ENCODE measurements around the gene RNFT2. TPM values are rescaled to one million over a fixed set of nuclear protein-coding genes. Genes with fewer than 3 reads are reported as not detected.

RNFT2 gene
- total RNA-seq, 1 experiment from 2014 or later = 34.9 TPM

DNA sequence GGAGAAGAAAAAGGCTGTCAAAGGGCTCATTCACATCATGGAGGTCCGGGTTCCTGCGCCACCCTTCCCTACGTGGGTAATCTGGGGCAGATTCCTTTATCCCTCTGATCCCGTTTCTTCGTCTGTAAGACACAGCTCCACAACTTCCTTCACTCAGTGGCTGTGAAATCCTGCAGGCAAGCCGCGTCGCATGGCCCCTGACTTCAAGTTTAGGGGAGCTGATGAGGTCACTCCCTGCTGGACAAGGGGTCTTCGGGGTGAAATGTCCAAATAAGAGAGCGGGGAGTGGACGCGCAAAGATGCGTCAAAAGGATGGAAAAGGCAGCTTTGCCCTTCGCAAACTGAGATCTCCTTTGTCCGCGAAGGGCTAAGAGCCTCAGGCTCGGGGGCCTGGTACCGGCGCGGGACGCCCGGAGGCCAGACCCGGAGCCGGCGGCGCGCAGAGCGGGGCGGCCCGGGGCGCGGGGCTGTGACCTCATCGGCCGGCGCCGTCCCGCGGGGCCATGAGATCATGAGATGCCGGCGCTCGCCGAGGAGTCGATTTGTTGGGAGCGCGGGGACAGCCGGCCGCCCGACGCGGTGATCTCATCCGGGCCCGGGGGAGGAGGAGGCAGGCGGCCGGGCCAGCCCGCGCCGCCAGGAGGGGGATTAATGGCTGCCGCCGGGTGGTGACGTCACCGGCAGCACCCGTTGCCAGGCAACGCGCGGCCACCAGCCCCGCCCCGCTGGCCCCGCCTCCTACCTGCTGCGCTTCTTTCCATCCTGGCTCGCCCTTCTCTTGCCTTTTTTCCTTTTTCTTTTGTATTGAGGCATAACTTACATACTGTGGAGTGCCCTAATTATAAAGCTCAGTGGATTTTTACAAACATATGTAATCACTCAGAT lies 81.1 kb downstream of the RNFT2 start (continued):
- TF ChIP-seq SRF (IDR thresholded peaks at IDR 0.05; ENCODE audit: low read depth) (peak; percentile 90), EZH2phosphoT487 (IDR thresholded peaks at IDR 0.05; ENCODE audit: borderline replicate concordance) (no peak), ZNF274 (IDR thresholded peaks at IDR 0.05; ENCODE audit: low read depth, low read length) (no peak)
- TF ChIP-seq, protein P1, sequence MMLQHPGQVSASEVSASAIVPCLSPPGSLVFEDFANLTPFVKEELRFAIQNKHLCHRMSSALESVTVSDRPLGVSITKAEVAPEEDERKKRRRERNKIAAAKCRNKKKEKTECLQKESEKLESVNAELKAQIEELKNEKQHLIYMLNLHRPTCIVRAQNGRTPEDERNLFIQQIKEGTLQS (IDR thresholded peaks at IDR 0.05) = peak; percentile 67; the same call in 1 of the 2 replicates

DNA sequence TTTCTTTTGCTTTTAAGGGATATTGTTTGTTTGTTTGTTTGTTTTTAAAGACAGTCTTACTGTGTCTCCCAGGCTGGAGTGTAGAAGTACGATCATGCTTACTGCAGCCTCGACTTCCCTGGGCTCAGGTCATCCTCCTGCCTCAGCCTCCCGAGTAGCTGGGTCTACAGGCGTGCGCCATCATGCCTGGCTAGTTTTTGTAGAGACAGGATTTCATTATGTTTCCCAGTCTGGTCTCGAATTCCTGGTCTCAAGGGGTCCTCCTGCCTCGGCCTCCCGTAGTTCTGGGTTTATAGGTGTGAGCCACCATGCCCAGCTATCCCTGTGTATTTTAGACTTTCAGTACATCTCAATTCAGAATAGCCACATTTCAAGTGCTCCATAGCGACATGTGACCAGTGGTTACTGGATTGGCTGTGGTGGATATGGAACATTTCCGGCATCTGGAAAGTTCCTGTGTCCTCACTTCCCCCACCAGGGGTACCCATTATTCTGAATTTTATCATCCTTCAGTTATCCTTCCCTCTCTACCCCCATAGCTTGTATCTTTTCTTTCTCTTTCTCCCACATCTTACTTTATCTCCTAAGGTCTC lies 82.0 kb downstream of the RNFT2 start:
- CTCF ChIA-PET = no interaction called here
- Histone ChIP-seq H4K20me1 (ENCODE audit: insufficient read depth) (no peaks in the 10 kb centered on the region), H3K4me3 (replicated peaks in 1 of 2; ENCODE audit: low read depth in 1 of 2, low read length in 2 of 2) (peak overlapping the region in 1 of 2 experiments; percentile 87; a peak in 1 of 4 replicates), H3K36me3 (ENCODE audit: control insufficient read depth in 1 of 2, insufficient read depth in 2 of 2, low read length in 2 of 2) (no peaks in the 10 kb centered on the region; a peak in 1 of 4 replicates), H3K4me1 (ENCODE audit: control insufficient read depth in 1 of 2, insufficient read depth in 2 of 2, low read length in 2 of 2) (peaks cover 10 to 17% of the 10 kb centered on the region in 2 experiments; a peak in 3 of 4 replicates), H3K4me2 (ENCODE audit: low read length) (peak overlapping the region; percentile 88), H2AFZ (ENCODE audit: low read depth, low read length, poor library complexity, severe bottlenecking) (no peak overlapping the region), H3K9me2 (ENCODE audit: insufficient read depth) (no peaks in the 10 kb centered on the region), H3K9me3 (ENCODE audit: control insufficient read depth in 1 of 2, insufficient read depth in 1 of 2, low read depth in 1 of 2, low read length in 2 of 2) (no peaks in the 10 kb centered on the region), H3K9ac (ENCODE audit: low read length) (no peak overlapping the region), H3K79me2 (ENCODE audit: insufficient read depth, low read length) (peaks cover 8% of the 10 kb centered on the region; the same call in 1 of the 2 replicates), H3K27me3 (ENCODE audit: insufficient read depth, low read length) (no peaks in the 10 kb centered on the region), H3K27ac (ENCODE audit: low read depth, low read length) (no peak overlapping the region)
- BruUV-seq (replicated peaks) = no TSS peak
- POLR2A ChIA-PET = no interaction called here
- RAD21 ChIA-PET (ENCODE audit: low non-redundant PET in 1 of 2, low total read pairs in 2 of 2, uncharacterized antibody in 2 of 2, unreplicated experiment in 2 of 2) = no interaction called here
- intact Hi-C loops (cut with micrococcal nuclease) = no loop called here
- no peak for TF ChIP-seq POLR2A (IDR thresholded peaks at IDR 0.05; ENCODE audit: borderline replicate concordance, extremely low read depth, insufficient read depth, insufficient read length)
- TF ChIP-seq, protein P2, sequence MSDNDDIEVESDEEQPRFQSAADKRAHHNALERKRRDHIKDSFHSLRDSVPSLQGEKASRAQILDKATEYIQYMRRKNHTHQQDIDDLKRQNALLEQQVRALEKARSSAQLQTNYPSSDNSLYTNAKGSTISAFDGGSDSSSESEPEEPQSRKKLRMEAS (IDR thresholded peaks at IDR 0.05) = no peak
- no peak for TF ChIP-seq ELF1 (IDR thresholded peaks at IDR 0.05; ENCODE audit: borderline replicate concordance, low read depth)
- TF ChIP-seq JUND (IDR thresholded peaks at IDR 0.05) = no peak
- no peak for TF ChIP-seq ZFX (IDR thresholded peaks at IDR 0.05)
- TF ChIP-seq EZH2 (IDR thresholded peaks at IDR 0.05) = no peak
- no peak for TF ChIP-seq YY1 (IDR thresholded peaks at IDR 0.05; ENCODE audit: extremely low read depth, insufficient replicate concordance, low read depth, low read length)
- TF ChIP-seq CBX3 (IDR thresholded peaks at IDR 0.05; ENCODE audit: low read depth) = no peak
- no peak for TF ChIP-seq POLR2AphosphoS5 (IDR thresholded peaks at IDR 0.05; ENCODE audit: low read depth, low read length)
- TF ChIP-seq FOSL1 (IDR thresholded peaks at IDR 0.05; ENCODE audit: low read depth) = no peak
- TF ChIP-seq SRF (IDR thresholded peaks at IDR 0.05; ENCODE audit: low read depth) = no peak
- no peak for TF ChIP-seq ZNF274 (IDR thresholded peaks at IDR 0.05; ENCODE audit: low read depth, low read length)
- TF ChIP-seq, protein P3, sequence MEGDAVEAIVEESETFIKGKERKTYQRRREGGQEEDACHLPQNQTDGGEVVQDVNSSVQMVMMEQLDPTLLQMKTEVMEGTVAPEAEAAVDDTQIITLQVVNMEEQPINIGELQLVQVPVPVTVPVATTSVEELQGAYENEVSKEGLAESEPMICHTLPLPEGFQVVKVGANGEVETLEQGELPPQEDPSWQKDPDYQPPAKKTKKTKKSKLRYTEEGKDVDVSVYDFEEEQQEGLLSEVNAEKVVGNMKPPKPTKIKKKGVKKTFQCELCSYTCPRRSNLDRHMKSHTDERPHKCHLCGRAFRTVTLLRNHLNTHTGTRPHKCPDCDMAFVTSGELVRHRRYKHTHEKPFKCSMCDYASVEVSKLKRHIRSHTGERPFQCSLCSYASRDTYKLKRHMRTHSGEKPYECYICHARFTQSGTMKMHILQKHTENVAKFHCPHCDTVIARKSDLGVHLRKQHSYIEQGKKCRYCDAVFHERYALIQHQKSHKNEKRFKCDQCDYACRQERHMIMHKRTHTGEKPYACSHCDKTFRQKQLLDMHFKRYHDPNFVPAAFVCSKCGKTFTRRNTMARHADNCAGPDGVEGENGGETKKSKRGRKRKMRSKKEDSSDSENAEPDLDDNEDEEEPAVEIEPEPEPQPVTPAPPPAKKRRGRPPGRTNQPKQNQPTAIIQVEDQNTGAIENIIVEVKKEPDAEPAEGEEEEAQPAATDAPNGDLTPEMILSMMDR (IDR thresholded peaks at IDR 0.05 in 2 of 3, conservative IDR thresholded peaks at IDR 0.05 in 1 of 3; ENCODE audit: borderline replicate concordance in 1 of 3, insufficient read depth in 1 of 3, low read depth in 2 of 3, low read length in 2 of 3) = no peak
- TF ChIP-seq, protein P1 (IDR thresholded peaks at IDR 0.05) = no peak
- TF ChIP-seq, protein P4, sequence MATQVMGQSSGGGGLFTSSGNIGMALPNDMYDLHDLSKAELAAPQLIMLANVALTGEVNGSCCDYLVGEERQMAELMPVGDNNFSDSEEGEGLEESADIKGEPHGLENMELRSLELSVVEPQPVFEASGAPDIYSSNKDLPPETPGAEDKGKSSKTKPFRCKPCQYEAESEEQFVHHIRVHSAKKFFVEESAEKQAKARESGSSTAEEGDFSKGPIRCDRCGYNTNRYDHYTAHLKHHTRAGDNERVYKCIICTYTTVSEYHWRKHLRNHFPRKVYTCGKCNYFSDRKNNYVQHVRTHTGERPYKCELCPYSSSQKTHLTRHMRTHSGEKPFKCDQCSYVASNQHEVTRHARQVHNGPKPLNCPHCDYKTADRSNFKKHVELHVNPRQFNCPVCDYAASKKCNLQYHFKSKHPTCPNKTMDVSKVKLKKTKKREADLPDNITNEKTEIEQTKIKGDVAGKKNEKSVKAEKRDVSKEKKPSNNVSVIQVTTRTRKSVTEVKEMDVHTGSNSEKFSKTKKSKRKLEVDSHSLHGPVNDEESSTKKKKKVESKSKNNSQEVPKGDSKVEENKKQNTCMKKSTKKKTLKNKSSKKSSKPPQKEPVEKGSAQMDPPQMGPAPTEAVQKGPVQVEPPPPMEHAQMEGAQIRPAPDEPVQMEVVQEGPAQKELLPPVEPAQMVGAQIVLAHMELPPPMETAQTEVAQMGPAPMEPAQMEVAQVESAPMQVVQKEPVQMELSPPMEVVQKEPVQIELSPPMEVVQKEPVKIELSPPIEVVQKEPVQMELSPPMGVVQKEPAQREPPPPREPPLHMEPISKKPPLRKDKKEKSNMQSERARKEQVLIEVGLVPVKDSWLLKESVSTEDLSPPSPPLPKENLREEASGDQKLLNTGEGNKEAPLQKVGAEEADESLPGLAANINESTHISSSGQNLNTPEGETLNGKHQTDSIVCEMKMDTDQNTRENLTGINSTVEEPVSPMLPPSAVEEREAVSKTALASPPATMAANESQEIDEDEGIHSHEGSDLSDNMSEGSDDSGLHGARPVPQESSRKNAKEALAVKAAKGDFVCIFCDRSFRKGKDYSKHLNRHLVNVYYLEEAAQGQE (IDR thresholded peaks at IDR 0.05; ENCODE audit: low read depth) = no peak
- no peak for TF ChIP-seq EZH2phosphoT487 (IDR thresholded peaks at IDR 0.05; ENCODE audit: borderline replicate concordance)
- DNase-seq (ENCODE audit: low read depth, low spot score) (no peak), ATAC-seq (no peak)

Measured in HCT116 (cell line).